ENCODE results near the gene PEF1.

PEF1 gene

DNA sequence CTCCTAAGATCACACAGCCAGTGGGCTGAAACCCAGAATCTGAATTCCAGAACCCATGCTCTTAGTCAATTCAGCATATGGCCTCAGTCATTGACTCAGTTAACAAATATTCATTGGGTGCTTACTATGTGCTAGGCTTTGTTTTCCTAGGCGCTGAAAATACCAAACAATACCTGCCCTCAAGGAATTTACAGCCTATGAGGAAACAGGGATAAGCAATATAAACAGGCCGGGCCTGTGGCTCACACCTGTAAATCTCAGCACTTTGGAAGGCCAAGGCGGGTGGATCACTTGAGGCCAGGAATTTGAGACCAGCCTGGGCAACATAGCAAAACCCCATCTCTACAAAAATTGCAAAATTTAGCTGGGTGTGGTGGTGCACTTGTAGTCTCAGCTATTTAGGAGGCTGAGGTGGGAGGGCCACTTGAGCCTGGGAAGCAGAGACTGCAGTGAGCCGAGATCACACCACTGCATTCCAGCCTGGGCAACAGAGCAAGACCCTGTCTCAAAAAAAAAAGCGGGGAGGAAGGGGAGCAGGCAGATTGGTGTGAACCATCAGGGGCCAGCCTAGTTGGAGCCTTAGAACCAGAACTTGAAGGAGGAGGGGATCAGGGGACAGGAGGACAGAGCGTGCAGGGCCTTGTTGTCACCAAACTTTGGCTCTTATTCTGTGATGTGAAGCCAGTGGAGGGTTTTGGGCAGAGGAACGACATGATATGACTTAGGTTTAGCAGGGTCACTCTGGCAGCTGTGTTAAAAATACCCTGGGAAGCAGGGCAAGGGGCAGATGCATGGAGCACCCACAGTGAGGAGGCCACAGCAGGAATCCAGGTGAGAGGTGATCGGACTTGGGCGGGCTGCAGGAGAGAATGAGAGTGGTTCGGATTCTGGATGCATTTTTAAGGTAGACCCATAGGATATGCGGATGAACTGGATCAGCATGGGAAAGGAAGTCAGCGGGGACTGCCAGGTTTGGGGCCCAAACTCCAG, 62.6 kb downstream of the PEF1 start:
- no peak for DNase-seq

DNA sequence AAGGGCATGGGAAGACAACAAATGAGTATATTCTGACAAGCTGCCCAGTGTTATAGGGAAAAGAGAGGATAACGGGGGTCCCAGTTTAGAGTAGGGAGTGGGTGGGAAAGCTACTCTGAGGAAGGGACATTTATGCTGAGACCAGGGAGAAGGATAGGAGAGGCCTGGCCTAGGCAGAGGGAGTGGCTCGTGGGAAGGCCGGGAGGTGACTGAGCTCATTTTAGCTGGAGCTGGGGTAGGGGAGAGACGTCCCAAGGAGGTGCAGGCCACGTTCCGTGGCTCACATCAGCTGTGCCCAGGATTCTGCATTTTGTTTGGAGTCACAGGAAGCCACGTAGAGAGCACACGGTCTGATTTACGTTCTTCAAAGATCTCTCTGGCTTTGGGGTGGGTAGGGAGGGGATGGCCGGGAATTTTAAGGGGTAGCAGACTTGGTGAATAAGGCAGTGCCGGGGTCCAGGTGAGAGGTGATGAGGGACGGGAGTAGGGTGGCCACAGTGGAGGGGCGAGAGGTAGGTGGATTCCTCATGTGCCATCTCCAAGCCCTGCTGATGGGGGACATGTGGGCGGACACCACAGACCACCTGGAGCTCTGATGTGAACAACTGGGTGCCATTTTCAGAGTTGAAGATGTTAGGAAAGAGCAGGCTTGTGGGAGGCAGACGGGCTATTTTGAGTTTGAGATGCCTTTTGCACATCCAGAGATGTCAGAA, 63.6 kb downstream of the PEF1 start:
- DNase-seq: no peak

DNA sequence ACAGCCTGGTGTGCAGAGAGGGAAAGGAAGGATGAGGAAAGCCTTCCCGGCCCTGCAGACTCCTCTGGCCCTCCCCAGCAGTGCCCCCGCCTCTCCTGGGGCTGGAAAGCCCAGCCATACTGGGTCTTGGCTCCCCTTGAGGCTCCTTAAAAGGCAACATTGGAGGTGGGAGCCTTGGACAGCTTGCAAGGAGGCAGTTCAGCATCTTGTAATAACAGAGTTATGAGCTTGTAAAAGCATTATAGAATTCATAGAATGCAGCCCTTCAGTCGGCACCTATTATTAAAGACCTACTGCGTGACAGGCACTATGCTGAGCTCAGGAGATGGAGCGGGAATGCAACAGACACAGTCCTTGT, 64.2 kb downstream of the PEF1 start:
- no peak for DNase-seq
